ENCODE measurements around the gene MKNK1. TPM values are rescaled to one million over a fixed set of nuclear protein-coding genes. Genes with fewer than 3 reads are reported as not detected.

MKNK1 gene
- total RNA-seq, 4 donors from 2014 or later: 27.7 to 37.0 (median 29.3) TPM

- peaks cover 9 to 46% (median 42%) of the 10 kb centered on the region in 4 donors for H3K36me3 ChIP-seq
- peaks cover 0 to 8% (median 0%) of the 10 kb centered on the region in 4 donors for H3K4me1 ChIP-seq
- no peak for DNase-seq (ENCODE audit: extremely low spot score)
- 84% methylated on average over 3 of the region's 3 CpGs for WGBS
- H3K9me3 ChIP-seq: no peaks in the 10 kb centered on the region
- intact Hi-C loops (cut with DNase I): no loop called here
- H3K4me3 ChIP-seq: no peak overlapping the region
- H3K27ac ChIP-seq (replicated peaks in 1 of 4): no peak overlapping the region
- TF ChIP-seq EP300 (IDR thresholded peaks at IDR 0.05): no peak
- no peaks in the 10 kb centered on the region for H3K27me3 ChIP-seq
Observed at GRCh38 chr1:46556822-46557221, 47.2 kb downstream of the MKNK1 start.

GRCh38 chr1:46555826-46556619 lies 48.0 kb downstream of the MKNK1 start:
- H3K4me1 ChIP-seq: peaks cover 0 to 8% (median 0%) of the 10 kb centered on the region in 4 donors
- DNase-seq (ENCODE audit: extremely low spot score): no peak
- H3K9me3 ChIP-seq: no peaks in the 10 kb centered on the region
- 88% methylated on average over 7 of the region's 7 CpGs for WGBS
- no peak for TF ChIP-seq CTCF (IDR thresholded peaks at IDR 0.05)
- peaks cover 7 to 38% (median 34%) of the 10 kb centered on the region in 4 donors for H3K36me3 ChIP-seq
- intact Hi-C loops (cut with DNase I): no loop called here
- no peak overlapping the region for H3K4me3 ChIP-seq
- no peaks in the 10 kb centered on the region for H3K27me3 ChIP-seq
- no peak overlapping the region for H3K27ac ChIP-seq (replicated peaks in 1 of 4)

- no peaks in the 10 kb centered on the region for H3K9me3 ChIP-seq
- 83% methylated on average over 4 of the region's 12 CpGs for WGBS
- peaks cover 0 to 7% (median 0%) of the 10 kb centered on the region in 4 donors for H3K27me3 ChIP-seq
- DNase-seq (ENCODE audit: extremely low spot score): no peak
- TF ChIP-seq POLR2A (IDR thresholded peaks at IDR 0.05; ENCODE audit: low read depth): no peak
- TF ChIP-seq POLR2AphosphoS5 (IDR thresholded peaks at IDR 0.05): no peak
- TF ChIP-seq EP300 (IDR thresholded peaks at IDR 0.05): no peak
- no peak for TF ChIP-seq CTCF (IDR thresholded peaks at IDR 0.05)
- H3K4me1 ChIP-seq: peaks cover 0 to 12% (median 3%) of the 10 kb centered on the region in 4 donors
- H3K36me3 ChIP-seq: peaks cover 7 to 26% (median 22%) of the 10 kb centered on the region in 4 donors
- no peak overlapping the region for H3K4me3 ChIP-seq
- no peak overlapping the region for H3K27ac ChIP-seq (replicated peaks in 1 of 4)
- intact Hi-C loops (cut with DNase I): no loop called here
Observed at GRCh38 chr1:46554597-46555381, 49.3 kb downstream of the MKNK1 start.

GRCh38 chr1:46554236-46554596 lies 49.9 kb downstream of the MKNK1 start:
- H3K27me3 ChIP-seq: peaks cover 0 to 7% (median 0%) of the 10 kb centered on the region in 4 donors
- TF ChIP-seq EP300 (IDR thresholded peaks at IDR 0.05) (no peak), POLR2A (IDR thresholded peaks at IDR 0.05; ENCODE audit: low read depth) (no peak), CTCF (IDR thresholded peaks at IDR 0.05) (no peak), POLR2AphosphoS5 (IDR thresholded peaks at IDR 0.05) (no peak)
- no peak overlapping the region for H3K4me3 ChIP-seq
- no peak for DNase-seq (ENCODE audit: extremely low spot score)
- no peak overlapping the region for H3K27ac ChIP-seq (replicated peaks in 1 of 4)
- intact Hi-C loops (cut with DNase I): no loop called here
- H3K36me3 ChIP-seq: peaks cover 7 to 20% (median 16%) of the 10 kb centered on the region in 4 donors
- 87% methylated on average over 6 of the region's 6 CpGs for WGBS
- H3K9me3 ChIP-seq: no peaks in the 10 kb centered on the region
- peaks cover 0 to 18% (median 8%) of the 10 kb centered on the region in 4 donors for H3K4me1 ChIP-seq

- H3K4me1 ChIP-seq: peaks cover 0 to 16% (median 9%) of the 10 kb centered on the region in 4 donors
- intact Hi-C loops (cut with DNase I): no loop called here
- WGBS: 94% methylated on average over 3 of the region's 3 CpGs
- H3K4me3 ChIP-seq: no peak overlapping the region
- H3K9me3 ChIP-seq: no peaks in the 10 kb centered on the region
- H3K27ac ChIP-seq (replicated peaks in 1 of 4): no peak overlapping the region
- H3K27me3 ChIP-seq: peaks cover 0 to 7% (median 0%) of the 10 kb centered on the region in 4 donors
- no peak for DNase-seq (ENCODE audit: extremely low spot score)
- H3K36me3 ChIP-seq: peaks cover 5 to 13% (median 10%) of the 10 kb centered on the region in 4 donors
- TF ChIP-seq POLR2A (IDR thresholded peaks at IDR 0.05; ENCODE audit: low read depth): no peak
- no peak for TF ChIP-seq EP300 (IDR thresholded peaks at IDR 0.05)
- no peak for TF ChIP-seq POLR2AphosphoS5 (IDR thresholded peaks at IDR 0.05)
- no peak for TF ChIP-seq CTCF (IDR thresholded peaks at IDR 0.05)
Observed at GRCh38 chr1:46553506-46553905, 50.6 kb downstream of the MKNK1 start.

Measured in esophagus muscularis mucosa (tissue), 4 donors.